ENCODE data around the gene TXLNG. TPM values are rescaled to one million over a fixed set of nuclear protein-coding genes. Genes with fewer than 3 reads are reported as not detected.
"Not testable (repeated sequence)": the region's sequence is repeated elsewhere in the genome, so short reads cannot be mapped to it uniquely, and the experiment has no call there.

TXLNG gene
- 10 to 100 TPM; 10.4 to 12.2 TPM for total RNA-seq

- Mint-ChIP-seq H3K36me3 (ENCODE audit: low read depth) (no peaks in the 10 kb centered on the region), H3K27me3 (no peaks in the 10 kb centered on the region), H3K4me3 (peak within 1 kb of the TSS; percentile 90), H3K4me1 (peaks cover 14% of the 10 kb centered on the region), H3K27ac (peak within 1 kb of the TSS; percentile 90), H3K9me3 (no peaks in the 10 kb centered on the region)
- POLR2A ChIA-PET, result interaction anchor here (0.6 kb wide), 1 partner anchor 32 kb away, joined by 3 read pairs; no protein-coding TSS in a partner anchor
- peak; percentile 95 for DNase-seq
- CTCF ChIA-PET, result no interaction called here
Measured at GRCh38 chrX:16786139-16786790, at the start of gene TXLNG. Gene TXLNG, plus strand, starts transcription at chrX:16786466. Its CDS starts 22 bp downstream, at chrX:16786488.

GRCh38 chrX:16737024-16737423 lies 49.2 kb upstream of the TXLNG start:
- H3K4me1 Mint-ChIP-seq, result peaks cover 3% of the 10 kb centered on the region
- H3K27ac Mint-ChIP-seq, result no peak overlapping the region
- ChIA-PET POLR2A (no interaction called here), CTCF (no interaction called here)
- H3K36me3 Mint-ChIP-seq (ENCODE audit: low read depth), result peaks cover 6% of the 10 kb centered on the region
- no peaks in the 10 kb centered on the region for H3K27me3 Mint-ChIP-seq
- no peak overlapping the region for H3K4me3 Mint-ChIP-seq
- no peak for DNase-seq
- H3K9me3 Mint-ChIP-seq, result no peaks in the 10 kb centered on the region

- Mint-ChIP-seq H3K36me3 (ENCODE audit: low read depth) (peaks cover 12% of the 10 kb centered on the region), H3K4me1 (no peaks in the 10 kb centered on the region), H3K9me3 (no peaks in the 10 kb centered on the region), H3K27ac (no peak overlapping the region), H3K4me3 (no peak overlapping the region), H3K27me3 (no peaks in the 10 kb centered on the region)
- POLR2A ChIA-PET, result no interaction called here
- CTCF ChIA-PET, result interaction anchor here (0.8 kb wide), 1 partner anchor 15 kb away, joined by 5 read pairs; no protein-coding TSS in a partner anchor
- no peak for DNase-seq
Measured at GRCh38 chrX:16739574-16739973, 46.7 kb upstream of the TXLNG start.

GRCh38 chrX:16743604-16744325 lies 42.5 kb upstream of the TXLNG start:
- H3K4me1 Mint-ChIP-seq, result no peaks in the 10 kb centered on the region
- POLR2A ChIA-PET, result no interaction called here
- CTCF ChIA-PET, result no interaction called here
- peaks cover 7% of the 10 kb centered on the region for H3K36me3 Mint-ChIP-seq (ENCODE audit: low read depth)
- DNase-seq, result no peak
- H3K27me3 Mint-ChIP-seq, result no peaks in the 10 kb centered on the region
- H3K27ac Mint-ChIP-seq, result no peak overlapping the region
- H3K9me3 Mint-ChIP-seq, result no peaks in the 10 kb centered on the region
- no peak overlapping the region for H3K4me3 Mint-ChIP-seq

- Mint-ChIP-seq H3K4me1 (no peaks in the 10 kb centered on the region), H3K4me3 (no peak overlapping the region), H3K27me3 (no peaks in the 10 kb centered on the region), H3K9me3 (no peaks in the 10 kb centered on the region), H3K27ac (no peak overlapping the region), H3K36me3 (ENCODE audit: low read depth) (peaks cover 11% of the 10 kb centered on the region)
- ChIA-PET CTCF (interaction anchor here (1.1 kb wide), 1 partner anchor 9 kb away, joined by 6 read pairs; no protein-coding TSS in a partner anchor), POLR2A (no interaction called here)
- DNase-seq, result no peak
Measured at GRCh38 chrX:16745102-16745501, 41.2 kb upstream of the TXLNG start.

GRCh38 chrX:16745659-16746058 lies 40.6 kb upstream of the TXLNG start:
- no peak for DNase-seq
- CTCF ChIA-PET, result interaction anchor here (1.1 kb wide), 1 partner anchor 8 kb away, joined by 6 read pairs; no protein-coding TSS in a partner anchor

GRCh38 chrX:16748425-16748824 lies 37.8 kb upstream of the TXLNG start:
- no peaks in the 10 kb centered on the region for H3K4me1 Mint-ChIP-seq
- H3K36me3 Mint-ChIP-seq (ENCODE audit: low read depth), result peaks cover 19% of the 10 kb centered on the region
- no peaks in the 10 kb centered on the region for H3K27me3 Mint-ChIP-seq
- no peak for DNase-seq
- no peaks in the 10 kb centered on the region for H3K9me3 Mint-ChIP-seq
- no peak overlapping the region for H3K27ac Mint-ChIP-seq
- CTCF ChIA-PET, result no interaction called here
- no peak overlapping the region for H3K4me3 Mint-ChIP-seq
- POLR2A ChIA-PET, result no interaction called here

More at GRCh38 chrX:16745659-16746058, 40.6 kb upstream of the TXLNG start:
- no peaks in the 10 kb centered on the region for H3K4me1 Mint-ChIP-seq
- H3K4me3 Mint-ChIP-seq, result no peak overlapping the region
- H3K27ac Mint-ChIP-seq, result no peak overlapping the region
- peaks cover 15% of the 10 kb centered on the region for H3K36me3 Mint-ChIP-seq (ENCODE audit: low read depth)
- POLR2A ChIA-PET, result no interaction called here
- no peaks in the 10 kb centered on the region for H3K27me3 Mint-ChIP-seq
- no peaks in the 10 kb centered on the region for H3K9me3 Mint-ChIP-seq

- Mint-ChIP-seq H3K36me3 (ENCODE audit: low read depth) (peaks cover 16% of the 10 kb centered on the region), H3K27ac (no peak overlapping the region), H3K4me1 (no peaks in the 10 kb centered on the region), H3K9me3 (no peaks in the 10 kb centered on the region), H3K4me3 (no peak overlapping the region), H3K27me3 (no peaks in the 10 kb centered on the region)
- ChIA-PET CTCF (no interaction called here), POLR2A (no interaction called here)
- DNase-seq, result no peak
Measured at GRCh38 chrX:16750136-16750535, 36.1 kb upstream of the TXLNG start.

- H3K36me3 Mint-ChIP-seq (ENCODE audit: low read depth), result peaks cover 24% of the 10 kb centered on the region
- no peak overlapping the region for H3K27ac Mint-ChIP-seq
- DNase-seq, result no peak
- CTCF ChIA-PET, result interaction anchor here (0.9 to 1.1 kb wide), 2 partner anchors 9 to 21 kb away, joined by 3 to 6 read pairs; no protein-coding TSS in a partner anchor
- H3K4me1 Mint-ChIP-seq, result no peaks in the 10 kb centered on the region
- H3K4me3 Mint-ChIP-seq, result no peak overlapping the region
- POLR2A ChIA-PET, result interaction anchor here (0.6 kb wide), 1 partner anchor 32 kb away, joined by 3 read pairs; no protein-coding TSS in a partner anchor
- no peaks in the 10 kb centered on the region for H3K27me3 Mint-ChIP-seq
- H3K9me3 Mint-ChIP-seq, result no peaks in the 10 kb centered on the region
Measured at GRCh38 chrX:16754019-16754418, 32.2 kb upstream of the TXLNG start.

- Mint-ChIP-seq H3K4me1 (no peaks in the 10 kb centered on the region), H3K4me3 (no peak overlapping the region), H3K27me3 (no peaks in the 10 kb centered on the region), H3K27ac (no peak overlapping the region), H3K36me3 (ENCODE audit: low read depth) (peaks cover 17% of the 10 kb centered on the region), H3K9me3 (no peaks in the 10 kb centered on the region)
- DNase-seq, result no peak
- ChIA-PET CTCF (no interaction called here), POLR2A (no interaction called here)
Measured at GRCh38 chrX:16756724-16757123, 29.5 kb upstream of the TXLNG start.

GRCh38 chrX:16761500-16761899 lies 24.8 kb upstream of the TXLNG start:
- H3K9me3 Mint-ChIP-seq; DNase-seq; H3K36me3 Mint-ChIP-seq (ENCODE audit: low read depth); POLR2A ChIA-PET; H3K4me1 Mint-ChIP-seq; H3K4me3 Mint-ChIP-seq; H3K27ac Mint-ChIP-seq; H3K27me3 Mint-ChIP-seq: not testable (repeated sequence)
- CTCF ChIA-PET, result interaction anchor here (1.2 kb wide), 1 partner anchor 10 kb away, joined by 3 read pairs; no protein-coding TSS in a partner anchor

GRCh38 chrX:16762579-16762978 lies 23.7 kb upstream of the TXLNG start:
- CTCF ChIA-PET, result interaction anchor here (0.6 to 1.3 kb wide), 2 partner anchors 21 to 29 kb away, joined by 3 read pairs; no protein-coding TSS in a partner anchor

GRCh38 chrX:16765594-16765993 lies 20.7 kb upstream of the TXLNG start:
- no peak for DNase-seq
- Mint-ChIP-seq H3K4me1 (no peaks in the 10 kb centered on the region), H3K4me3 (no peak overlapping the region), H3K27ac (no peak overlapping the region), H3K36me3 (ENCODE audit: low read depth) (no peaks in the 10 kb centered on the region), H3K27me3 (no peaks in the 10 kb centered on the region), H3K9me3 (no peaks in the 10 kb centered on the region)
- POLR2A ChIA-PET, result no interaction called here
- CTCF ChIA-PET, result no interaction called here

More at GRCh38 chrX:16762579-16762978, 23.7 kb upstream of the TXLNG start:
- Mint-ChIP-seq H3K4me1 (no peaks in the 10 kb centered on the region), H3K27ac (no peak overlapping the region), H3K4me3 (no peak overlapping the region), H3K36me3 (ENCODE audit: low read depth) (peaks cover 1% of the 10 kb centered on the region), H3K9me3 (no peaks in the 10 kb centered on the region), H3K27me3 (no peaks in the 10 kb centered on the region)
- POLR2A ChIA-PET, result no interaction called here
- DNase-seq, result no peak

Measured in activated CD4-positive, alpha-beta T cell treated with anti-CD3 and anti-CD28 coated beads, Interleukin-2, amount 10 ng/mL, durations not matched to agents 7 days and 5 days (primary cell).